Thyroid gland (tissue), 4 donors: Measurements from ENCODE around the gene SRSF6. TPM values are rescaled to one million over a fixed set of nuclear protein-coding genes. Genes with fewer than 3 reads are reported as not detected.
"Not testable (repeated sequence)": the region's sequence is repeated elsewhere in the genome, so short reads cannot be mapped to it uniquely, and the experiment has no call there.

Experiments
- DNase-seq, 2 donors: peaks; one replicate each; pipeline ENCODE4 v3.0.0-alpha.2; 2019
- H3K27ac ChIP-seq, 3 donors: fragments of 200-600 bp; sonication (generic); 1 replicate in 2 of 3; 2 replicates in 1 of 3; pipeline ENCODE4 v1.5.1; 2016 to 2019; ENCODE audit warnings: mild to moderate bottlenecking in 1 of 3, moderate library complexity in 1 of 3
- H3K27me3 ChIP-seq: fragments of 200-600 bp; sonication (generic); one replicate; pipeline ENCODE4 v1.5.1; 2019
- H3K36me3 ChIP-seq, 2 donors: fragments of 200-600 bp; sonication (generic); one replicate each; pipeline ENCODE4 v1.5.1; 2016 to 2019
- H3K4me1 ChIP-seq, 2 donors: fragments of 200-600 bp; sonication (generic); one replicate each; pipeline ENCODE4 v1.5.1; 2017 to 2019
- H3K4me3 ChIP-seq, 3 donors: fragments of 200-600 bp; sonication (generic); replicated peaks in 1 of 3; 1 replicate in 2 of 3; 2 replicates in 1 of 3; pipeline ENCODE4 v1.5.1; 2016; ENCODE audit warnings: mild to moderate bottlenecking in 1 of 3
- H3K9me3 ChIP-seq: fragments of 200-600 bp; sonication (generic); one replicate; pipeline ENCODE4 v1.5.1; 2017
- CTCF ChIP-seq, 6 experiments: fragments of 200-600 bp in 3 of 6; fragments of 450-650 bp in 3 of 6; sonication (generic) in 3 of 6; IDR thresholded peaks; one replicate each; pipeline ENCODE4 v1.5.1; 2016 to 2019; ENCODE audit warnings: antibody characterized with exemption in 6 of 6, mild to moderate bottlenecking in 2 of 6, inconsistent platforms in 1 of 6, moderate library complexity in 1 of 6
- POLR2A ChIP-seq, 2 donors: fragments of 450-650 bp; IDR thresholded peaks; one replicate each; pipeline ENCODE4 v1.6.1; 2017; ENCODE audit warnings: antibody characterized with exemption in 2 of 2, mild to moderate bottlenecking in 2 of 2, moderate library complexity in 1 of 2
- WGBS, 2 donors: methylation state at CpG; one replicate each; pipeline ENCODE4 v1.1.5; 2017; 5-methylcytosine and 5-hydroxymethylcytosine counted together
- intact Hi-C: fragments of 100-400 bp; cut with DNase I; formaldehyde crosslinking; loops from one replicate; pipeline ENCODE4 v1.15.1; 2023
- total RNA-seq, 4 donors: library from RNA; depleted of rRNA; stranded (reverse); fragments of >200 nt; gene quantifications; one replicate each; pipeline ENCODE4 v1.2.3, GENCODE V29; 2016

The SRSF6 gene
- total RNA-seq, 4 donors from 2014 or later, result 92.3 to 110 (median 97.2) TPM

GRCh38 chr20:43477193-43477592 lies 19.5 kb downstream of the SRSF6 start:
- Histone ChIP-seq H3K27me3 (no peaks in the 10 kb centered on the region), H3K4me1 (no peaks in the 10 kb centered on the region), H3K36me3 (no peaks in the 10 kb centered on the region), H3K9me3 (no peaks in the 10 kb centered on the region), H3K4me3 (no peak overlapping the region), H3K27ac (no peak overlapping the region)
- TF ChIP-seq POLR2A (IDR thresholded peaks at IDR 0.05), result no peak
- TF ChIP-seq CTCF (IDR thresholded peaks at IDR 0.05), result no peak
- intact Hi-C loops, result no loop called here
- 64 to 75% methylated on average over 3 of the region's 3 CpGs for WGBS, 2 donors
- no peak for DNase-seq

DNA sequence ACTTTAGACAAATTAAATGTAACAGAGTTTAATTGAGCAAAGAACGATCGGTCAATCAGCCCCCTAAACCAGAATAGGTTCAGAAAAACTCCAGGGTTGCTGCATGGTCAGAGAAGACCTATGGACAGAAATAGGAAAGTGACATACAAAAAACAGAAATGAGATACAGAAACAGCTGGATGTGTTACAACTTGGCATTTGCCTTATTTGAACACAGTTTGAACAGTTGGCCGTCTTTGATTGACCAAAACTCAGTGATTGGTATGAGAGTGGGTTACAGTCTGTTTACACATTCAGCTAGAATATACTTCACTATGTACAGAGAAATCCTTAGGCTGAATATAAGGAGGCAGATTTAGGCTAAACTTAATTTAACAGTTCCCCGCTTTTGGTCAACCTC lies 19.9 kb downstream of the SRSF6 start:
- H3K27ac ChIP-seq, result no peak overlapping the region
- no peaks in the 10 kb centered on the region for H3K4me1 ChIP-seq
- H3K36me3 ChIP-seq, result no peaks in the 10 kb centered on the region
- no peaks in the 10 kb centered on the region for H3K9me3 ChIP-seq
- no peak for DNase-seq
- WGBS, 2 donors, result 88 to 91% methylated on average over 4 of the region's 4 CpGs
- no peaks in the 10 kb centered on the region for H3K27me3 ChIP-seq
- no peak overlapping the region for H3K4me3 ChIP-seq
- intact Hi-C loops, result no loop called here
- TF ChIP-seq POLR2A (IDR thresholded peaks at IDR 0.05) (no peak), CTCF (IDR thresholded peaks at IDR 0.05) (no peak)

DNA sequence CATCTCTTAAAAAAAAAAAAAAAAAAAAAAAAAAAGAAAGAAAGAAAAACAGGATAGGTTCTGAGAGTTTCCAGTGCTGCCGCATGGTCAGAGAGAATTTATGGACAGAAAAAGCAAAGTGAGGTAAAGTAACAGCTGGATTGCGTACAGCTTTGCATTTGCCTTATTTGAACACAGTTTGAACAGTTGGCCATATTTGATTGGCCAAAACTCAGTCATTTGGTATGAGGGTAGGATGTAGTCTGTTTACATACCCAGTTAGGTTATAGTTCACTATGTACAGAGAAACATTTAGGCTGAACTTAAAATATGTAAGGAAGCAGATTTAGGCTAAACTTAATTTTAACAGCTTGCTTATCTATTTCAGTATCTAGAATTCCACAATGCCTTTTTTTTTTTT lies 32.3 kb downstream of the SRSF6 start:
- TF ChIP-seq POLR2A (IDR thresholded peaks at IDR 0.05) (no peak), CTCF (IDR thresholded peaks at IDR 0.05) (no peak)
- intact Hi-C loops, result no loop called here
- Histone ChIP-seq H3K4me3 (no peak overlapping the region), H3K27me3 (no peaks in the 10 kb centered on the region), H3K27ac (no peak overlapping the region), H3K36me3 (no peaks in the 10 kb centered on the region), H3K4me1 (no peaks in the 10 kb centered on the region), H3K9me3 (no peaks in the 10 kb centered on the region)
- DNase-seq, result no peak
- 88 to 94% methylated on average over 2 of the region's 2 CpGs for WGBS, 2 donors

GRCh38 chr20:43492101-43492500 lies 34.4 kb downstream of the SRSF6 start:
- Histone ChIP-seq H3K27ac (no peak overlapping the region), H3K4me3 (no peak overlapping the region), H3K4me1 (no peaks in the 10 kb centered on the region), H3K9me3 (no peaks in the 10 kb centered on the region), H3K36me3 (no peaks in the 10 kb centered on the region), H3K27me3 (no peaks in the 10 kb centered on the region)
- intact Hi-C loops, result no loop called here
- no peak for DNase-seq
- TF ChIP-seq POLR2A (IDR thresholded peaks at IDR 0.05) (no peak), CTCF (IDR thresholded peaks at IDR 0.05) (no peak)
- WGBS, 2 donors, result 93 to 97% methylated on average over 3 of the region's 3 CpGs

DNA sequence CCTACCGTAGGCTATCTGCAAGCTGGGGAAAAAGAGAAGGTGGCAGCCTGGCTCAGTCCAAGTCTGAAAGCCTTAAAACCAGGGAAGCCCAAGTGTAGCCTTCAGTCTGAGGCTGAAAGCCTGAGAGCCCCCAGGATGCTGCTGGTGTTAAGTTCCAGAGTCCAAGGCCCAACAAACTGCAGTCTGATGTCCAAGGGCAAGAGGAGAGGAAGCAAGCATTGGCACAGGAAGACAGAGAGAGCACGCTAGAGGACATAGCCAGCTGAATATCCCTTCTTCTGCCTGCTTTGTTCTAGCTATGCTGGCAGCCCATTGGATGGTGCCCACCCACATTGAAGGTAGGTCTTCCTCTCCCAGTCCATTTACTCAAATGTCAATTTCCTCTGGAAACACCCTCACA lies 37.7 kb downstream of the SRSF6 start:
- no peak overlapping the region for H3K27ac ChIP-seq
- WGBS, 2 donors, result 58 to 75% methylated on average over 2 of the region's 2 CpGs
- no peak overlapping the region for H3K4me3 ChIP-seq
- H3K4me1 ChIP-seq, result no peaks in the 10 kb centered on the region
- H3K27me3 ChIP-seq, result no peaks in the 10 kb centered on the region
- no peak for DNase-seq
- H3K36me3 ChIP-seq, result no peaks in the 10 kb centered on the region
- intact Hi-C loops, result no loop called here
- H3K9me3 ChIP-seq, result no peaks in the 10 kb centered on the region
- TF ChIP-seq POLR2A (IDR thresholded peaks at IDR 0.05) (no peak), CTCF (IDR thresholded peaks at IDR 0.05) (no peak)

DNA sequence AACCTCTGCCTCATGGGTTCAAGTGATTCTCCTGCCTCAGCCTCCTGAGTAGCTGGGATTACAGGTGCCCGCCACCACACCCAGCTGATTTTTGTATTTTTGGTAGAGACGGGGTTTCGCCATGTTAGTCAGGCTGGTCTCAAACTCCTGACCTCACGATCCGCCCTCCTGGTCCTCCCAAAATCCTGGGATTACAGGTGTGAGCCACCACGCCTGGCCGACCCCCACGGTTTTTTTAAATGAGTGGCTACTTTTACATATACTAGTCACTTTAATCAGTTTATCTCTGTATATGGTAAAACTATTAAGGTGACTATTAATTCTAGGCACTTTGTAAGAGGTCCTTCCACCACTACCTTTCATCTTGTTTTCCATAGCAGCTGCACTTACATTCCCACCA lies 44.3 kb downstream of the SRSF6 start:
- H3K36me3 ChIP-seq, H3K27me3 ChIP-seq, H3K27ac ChIP-seq, DNase-seq, H3K4me1 ChIP-seq, H3K9me3 ChIP-seq, intact Hi-C loops, H3K4me3 ChIP-seq: not testable (repeated sequence)
- 94 to 95% methylated on average over 8 of the region's 8 CpGs for WGBS, 2 donors
